NCI-H524 (cell line): ENCODE data around the gene MPIG6B.

ENCODE experiments used
- DNase-seq, 2 experiments: peaks; one replicate each; lab custom pipeline; 2025; lab: John Stamatoyannopoulos, UW

MPIG6B gene, protein sequence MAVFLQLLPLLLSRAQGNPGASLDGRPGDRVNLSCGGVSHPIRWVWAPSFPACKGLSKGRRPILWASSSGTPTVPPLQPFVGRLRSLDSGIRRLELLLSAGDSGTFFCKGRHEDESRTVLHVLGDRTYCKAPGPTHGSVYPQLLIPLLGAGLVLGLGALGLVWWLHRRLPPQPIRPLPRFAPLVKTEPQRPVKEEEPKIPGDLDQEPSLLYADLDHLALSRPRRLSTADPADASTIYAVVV

DNA sequence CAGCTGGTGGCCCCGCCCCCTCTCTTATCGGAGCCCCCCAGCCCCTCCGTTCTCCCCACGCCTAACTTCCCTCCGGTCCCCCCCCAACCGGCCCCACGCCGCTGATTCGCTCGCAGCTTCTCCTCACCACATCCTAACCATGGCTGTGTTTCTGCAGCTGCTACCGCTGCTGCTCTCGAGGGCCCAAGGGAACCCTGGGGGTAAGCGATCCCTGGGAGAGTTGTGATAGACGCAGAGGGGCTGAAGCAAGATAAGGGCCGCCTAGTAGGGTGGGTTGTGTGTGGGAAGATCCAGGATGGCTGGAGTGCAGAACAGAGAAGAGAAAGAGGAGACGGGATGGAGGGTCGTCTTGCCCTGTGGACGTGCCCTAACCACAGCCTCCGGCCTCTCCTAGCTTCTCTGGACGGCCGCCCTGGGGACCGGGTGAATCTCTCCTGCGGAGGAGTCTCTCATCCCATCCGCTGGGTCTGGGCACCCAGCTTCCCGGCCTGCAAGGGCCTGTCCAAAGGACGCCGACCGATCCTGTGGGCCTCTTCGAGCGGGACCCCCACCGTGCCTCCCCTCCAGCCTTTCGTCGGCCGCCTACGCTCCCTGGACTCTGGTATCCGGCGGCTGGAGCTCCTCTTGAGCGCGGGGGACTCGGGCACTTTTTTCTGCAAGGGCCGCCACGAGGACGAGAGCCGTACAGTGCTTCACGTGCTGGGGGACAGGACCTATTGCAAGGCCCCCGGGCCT is at the start of gene MPIG6B:
MPIG6B (plus strand) TSS at position 129 of the 735 bp plus-strand sequence; CDS start at position 140, 11 bp downstream.
- no peak for DNase-seq

DNA sequence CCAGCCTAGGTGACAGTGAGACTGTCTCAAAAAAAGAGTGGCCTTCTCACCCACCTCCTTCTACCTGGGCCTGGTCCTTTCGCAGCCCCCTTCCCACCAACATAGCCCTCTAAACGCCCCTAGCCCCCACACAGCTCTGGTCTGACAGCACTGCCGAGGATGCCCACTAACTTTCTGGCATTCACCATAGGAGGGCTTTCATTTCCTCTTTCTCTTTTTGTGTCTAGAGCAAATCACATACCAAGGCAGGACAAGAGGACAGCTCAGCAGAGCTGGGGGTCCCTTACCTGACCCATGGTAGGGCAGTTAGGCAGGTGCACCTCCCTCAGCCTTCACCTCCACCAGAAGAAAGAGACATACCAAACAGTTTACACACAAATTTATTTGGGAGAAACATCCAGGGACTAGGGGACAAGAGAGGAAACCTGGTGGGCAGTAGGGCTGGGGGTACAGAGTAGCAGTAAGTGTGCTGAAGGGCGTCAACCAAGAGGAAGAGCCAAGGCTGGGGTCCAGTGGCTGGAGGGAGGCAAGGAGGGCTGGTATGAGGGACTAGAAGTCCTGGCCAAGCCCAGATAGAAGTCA is 46.8 kb upstream of the MPIG6B start:
- no peak for DNase-seq

DNA sequence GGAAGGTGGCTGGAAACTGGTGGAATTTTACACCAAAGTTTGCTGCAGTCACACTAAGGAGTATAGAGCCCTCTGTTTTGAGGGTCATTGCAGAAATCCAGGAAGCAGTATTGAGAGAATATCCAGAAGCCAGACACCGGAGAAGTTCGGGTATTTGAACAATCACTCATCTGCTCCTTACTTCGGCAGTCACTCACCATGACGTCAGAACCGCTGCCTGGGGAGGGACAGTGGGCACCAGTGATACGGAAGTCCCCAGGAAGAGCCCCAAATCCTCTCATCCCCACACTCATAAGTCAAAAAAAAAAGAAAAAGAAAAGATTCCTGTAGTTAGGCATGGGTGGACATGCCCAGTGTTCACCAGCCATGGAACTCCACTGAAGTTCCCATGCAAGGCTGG is 46.3 kb upstream of the MPIG6B start:
- DNase-seq: no peak

DNA sequence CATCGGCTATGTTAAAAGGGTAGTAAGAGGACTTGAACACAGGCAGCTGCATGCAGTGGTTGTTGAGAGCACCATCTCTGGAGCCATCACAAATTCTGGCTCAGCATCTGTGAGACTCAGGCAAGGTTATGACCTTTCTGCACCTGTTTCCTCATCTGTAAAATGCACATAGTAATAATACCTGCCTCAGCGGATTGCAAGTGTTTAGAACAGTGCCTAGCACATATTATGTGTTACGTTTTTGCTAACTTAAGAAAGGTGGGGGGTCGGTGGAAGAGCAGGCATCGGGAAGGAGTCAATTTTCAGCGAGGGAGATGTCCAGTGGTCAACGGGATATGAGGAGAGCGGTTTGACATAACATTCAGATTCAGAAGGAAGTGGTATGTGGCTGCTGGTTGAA is 45.2 kb upstream of the MPIG6B start:
- no peak for DNase-seq

DNA sequence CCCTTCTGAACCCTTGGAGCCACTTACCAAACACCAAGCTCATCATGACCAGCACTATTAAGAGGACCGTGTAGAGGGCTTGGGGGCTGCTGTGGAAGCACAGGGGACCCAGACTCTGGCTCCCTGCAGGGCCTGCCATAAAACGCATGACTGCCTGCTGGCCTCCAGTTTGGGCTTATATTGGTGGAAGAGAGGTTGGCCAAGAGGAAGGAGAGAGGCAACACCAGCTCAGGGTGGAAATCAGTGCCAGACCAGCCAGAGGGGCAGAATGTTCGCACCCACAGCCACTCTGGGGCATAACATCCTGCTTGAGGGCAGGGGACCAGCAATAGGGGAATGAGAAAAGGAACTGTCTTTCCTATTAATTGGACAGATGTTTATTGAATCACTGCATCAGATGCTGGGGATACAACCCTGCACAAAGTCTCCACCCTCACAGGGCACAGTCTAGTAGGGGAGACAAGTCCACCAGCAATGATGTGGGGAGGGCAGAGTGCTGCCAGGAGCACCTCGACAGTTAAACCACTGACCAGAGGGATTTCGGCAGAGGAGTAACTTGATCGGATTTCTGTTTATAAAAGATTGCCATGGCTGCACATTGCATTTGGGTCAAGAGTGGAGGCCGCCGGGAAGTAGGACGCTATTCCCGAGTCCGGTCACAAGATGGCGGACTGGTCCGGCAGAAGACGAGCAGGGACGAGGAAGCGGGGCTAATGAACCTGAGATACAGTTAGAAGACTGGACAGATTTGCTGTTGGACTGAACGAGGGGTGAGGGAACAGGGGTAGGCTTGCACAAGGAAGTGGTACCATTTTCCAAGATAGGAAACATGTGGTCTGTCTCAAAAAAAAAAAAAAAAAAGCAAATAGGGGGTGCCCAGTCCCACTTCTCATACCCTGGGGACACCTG is 42.7 kb upstream of the MPIG6B start, which contains the start of gene LY6G5C:
LY6G5C (minus strand) TSS at position 842 of the 909 bp plus-strand sequence; CDS start at position 148, 694 bp downstream.
- DNase-seq: peak; percentile 66 to 85

DNA sequence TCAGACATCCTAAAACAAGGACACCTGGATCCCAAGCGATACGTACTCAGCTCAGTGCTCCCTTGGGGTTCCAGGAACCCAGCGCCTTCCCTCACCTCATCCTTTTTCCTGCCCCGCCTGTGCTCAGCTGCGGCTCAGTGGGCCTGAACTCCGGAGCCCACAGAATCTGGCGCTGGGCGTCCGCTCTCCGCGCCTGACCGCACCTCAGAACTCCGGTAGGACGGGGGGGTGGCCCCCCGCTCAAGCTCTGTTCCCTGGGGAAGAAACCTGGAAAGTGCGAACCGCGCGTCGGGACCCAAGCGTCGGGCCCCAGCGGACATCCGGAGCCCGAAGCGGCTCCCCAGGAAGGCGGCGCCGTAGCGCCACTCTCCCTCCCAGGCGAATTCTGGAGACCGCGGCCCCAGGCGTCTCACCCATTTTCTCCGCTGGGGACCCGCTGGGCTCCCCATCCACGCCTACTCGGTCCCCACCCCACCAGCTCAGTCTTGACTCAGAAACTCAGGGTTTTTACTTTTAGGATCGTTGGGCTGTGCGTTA is 42.0 kb upstream of the MPIG6B start:
- peak; percentile 53 to 56 for DNase-seq

DNA sequence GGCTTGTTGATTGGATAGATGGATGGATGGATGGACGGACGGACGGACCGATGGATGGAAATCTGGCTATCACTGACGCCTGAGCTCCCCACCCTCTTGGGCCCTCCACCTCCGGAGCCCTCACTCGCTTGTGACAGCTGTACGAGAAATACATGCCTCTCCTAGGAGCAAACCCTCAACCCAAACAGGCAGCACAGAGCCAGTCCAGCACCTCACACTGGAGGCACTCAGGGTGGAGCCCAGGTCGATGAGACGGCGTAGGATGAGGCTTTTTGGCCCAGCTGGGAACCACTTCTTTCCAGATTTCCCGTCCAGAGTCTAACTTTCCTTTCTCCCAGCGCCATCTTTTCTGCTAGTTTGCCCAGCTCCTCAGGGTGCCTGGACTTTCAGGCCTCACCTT is 39.6 kb upstream of the MPIG6B start:
- DNase-seq: no peak

DNA sequence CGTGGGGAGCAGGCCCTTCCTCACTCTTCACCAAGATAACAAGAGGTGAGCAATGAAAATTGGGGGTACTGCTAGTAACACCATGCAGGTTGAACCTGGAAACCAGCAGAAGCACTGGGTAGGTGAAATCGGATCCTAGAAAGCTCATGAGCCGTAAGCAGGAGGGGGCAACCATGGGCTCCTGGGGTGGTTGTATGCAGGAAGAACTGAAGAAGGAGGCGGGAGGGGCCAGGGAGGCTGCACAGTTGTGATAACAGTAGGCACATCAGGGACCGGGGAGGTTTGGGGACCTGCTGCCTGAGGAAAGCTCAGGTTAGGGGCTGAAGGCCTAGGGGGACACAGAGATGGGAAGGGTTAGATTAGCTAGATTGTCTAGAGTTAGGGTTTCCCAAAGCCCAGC is 36.7 kb upstream of the MPIG6B start:
- DNase-seq: no peak

DNA sequence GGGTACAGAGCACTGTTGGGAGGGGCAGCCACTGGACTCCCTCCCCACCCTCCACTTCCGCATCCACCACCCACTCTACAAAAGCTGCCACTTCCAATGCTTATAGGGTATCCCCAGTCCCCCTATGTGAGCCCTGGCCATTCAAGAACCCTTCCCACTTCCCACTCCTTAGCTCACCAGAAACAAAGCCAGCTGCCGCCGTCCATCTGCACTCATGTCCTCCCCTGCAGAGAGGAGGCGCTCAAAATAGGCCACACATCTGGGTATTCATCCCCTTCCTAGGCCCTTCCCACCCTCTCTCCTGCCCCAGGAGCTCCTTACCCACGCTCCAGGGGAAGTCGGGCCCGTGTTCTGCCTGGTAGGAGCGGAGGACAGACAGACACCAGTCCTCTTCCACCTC is 35.9 kb upstream of the MPIG6B start:
- DNase-seq: no peak

DNA sequence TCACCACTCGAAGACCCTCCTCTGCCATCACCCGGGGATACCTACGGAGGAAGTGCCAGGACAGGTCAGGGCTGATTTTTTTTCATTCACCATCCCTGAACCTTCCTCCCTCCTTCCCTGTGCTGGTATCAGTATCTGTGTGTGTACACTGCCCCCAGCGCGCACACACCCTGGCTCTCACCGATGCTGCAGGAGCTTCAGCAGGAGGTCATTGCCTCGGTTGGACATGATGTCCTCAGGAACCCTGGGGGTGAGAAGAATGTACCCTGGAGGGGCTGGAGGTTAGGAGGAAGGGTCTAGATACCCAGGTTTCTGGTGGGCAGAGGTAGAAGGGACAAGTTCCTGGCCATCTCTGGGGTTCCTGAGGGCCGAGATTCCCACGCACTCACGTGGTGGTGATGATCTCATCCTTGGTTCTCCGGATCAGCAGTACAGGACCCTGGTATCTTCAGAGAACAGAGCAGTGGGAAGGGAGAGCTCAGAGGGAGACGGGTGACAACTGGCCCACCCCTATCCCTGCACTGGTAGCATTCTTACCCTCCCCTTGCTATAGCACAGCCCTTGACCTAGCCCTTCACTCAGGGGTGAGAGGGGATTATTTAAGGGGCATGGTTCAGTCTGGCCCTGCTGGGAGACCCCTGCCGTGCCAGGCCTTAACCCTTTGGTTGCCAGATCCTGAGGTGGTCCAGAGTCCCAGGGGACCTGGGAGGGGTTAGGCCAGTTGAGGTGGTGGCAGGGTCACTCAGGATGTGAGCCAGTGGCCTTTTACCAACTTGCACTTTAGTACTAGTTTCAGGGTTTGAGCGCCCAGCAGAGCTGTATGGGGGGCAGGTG is 35.1 kb upstream of the MPIG6B start:
- no peak for DNase-seq

DNA sequence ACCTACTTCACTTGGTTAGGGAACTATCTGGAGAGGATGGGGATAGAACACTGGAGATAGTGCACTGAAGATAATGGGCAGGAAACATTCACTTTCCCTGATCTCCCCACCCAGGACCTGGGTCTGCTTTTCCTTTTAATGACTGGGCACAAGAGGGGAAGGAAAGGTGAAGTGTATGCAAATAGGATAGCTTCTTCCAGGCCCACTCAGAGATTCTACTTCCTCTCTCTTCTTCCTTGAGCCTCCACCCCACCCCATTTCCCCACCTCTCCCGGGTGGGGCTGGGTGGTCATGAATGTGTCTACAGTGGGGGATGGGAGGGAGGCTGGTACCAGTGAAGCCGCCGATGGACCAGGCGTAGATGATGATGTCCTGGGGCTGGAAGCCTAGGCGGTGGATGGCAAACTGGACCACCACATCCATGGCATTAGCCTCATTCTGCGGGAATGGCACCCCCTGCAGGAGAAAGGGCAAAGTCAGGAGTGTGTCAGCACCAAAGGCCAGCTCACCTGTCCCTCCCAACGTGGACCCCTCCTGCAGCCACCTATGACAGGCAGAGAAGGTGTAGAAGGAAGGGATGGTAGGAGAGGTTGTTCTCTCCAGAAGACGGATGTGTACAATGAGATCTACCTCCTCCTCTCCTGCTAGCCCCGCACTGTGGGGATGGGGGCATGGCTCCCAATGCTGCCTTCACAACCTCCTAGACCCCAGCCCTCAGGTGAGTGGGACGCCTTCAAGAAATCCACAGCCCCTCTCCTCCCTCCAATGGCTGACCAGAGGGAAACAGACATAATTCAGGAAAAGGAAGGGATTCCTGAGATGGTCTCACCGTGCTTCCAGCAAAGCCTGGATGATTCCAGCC is 33.7 kb upstream of the MPIG6B start:
- no peak for DNase-seq

DNA sequence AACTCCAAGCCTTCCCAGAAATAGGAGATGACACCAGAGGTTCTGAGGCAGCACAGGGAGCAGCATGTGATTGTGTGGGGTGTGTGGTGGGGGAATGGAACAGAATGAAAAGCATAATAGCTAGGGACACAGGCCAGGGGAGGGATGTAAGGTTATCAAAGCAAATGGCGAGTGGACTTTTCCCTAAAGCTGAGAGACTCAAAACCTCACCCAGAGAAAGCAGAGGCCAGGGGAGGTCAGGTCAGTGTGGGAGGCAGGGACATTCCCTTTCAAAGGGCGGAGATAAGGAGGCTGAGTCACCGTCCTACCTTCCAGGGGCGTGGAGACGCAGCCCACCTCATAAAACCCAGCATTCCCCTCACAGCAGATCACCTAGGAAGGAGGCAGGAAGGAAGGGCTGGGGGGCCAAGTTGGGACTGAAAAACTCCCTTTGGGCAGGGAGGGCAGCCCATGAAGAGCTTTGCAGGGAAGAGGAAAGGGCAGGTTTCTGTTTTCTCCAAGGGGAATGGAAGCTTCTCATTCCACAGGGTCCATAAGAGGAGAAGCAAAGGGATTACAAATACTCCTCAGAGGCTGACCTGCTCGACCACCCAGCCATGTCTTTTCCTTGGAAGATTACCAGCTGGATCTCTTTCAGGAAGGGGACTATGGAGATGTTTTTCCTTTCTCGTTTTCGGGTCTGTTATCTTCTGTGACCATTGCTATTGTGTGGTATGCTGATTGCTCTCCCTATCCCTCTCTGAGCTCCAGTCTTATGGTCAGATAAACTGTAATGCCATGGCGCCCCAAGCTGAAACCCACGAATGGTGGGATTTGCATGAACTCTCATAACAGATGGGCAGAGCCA is 32.7 kb upstream of the MPIG6B start:
- no peak for DNase-seq

DNA sequence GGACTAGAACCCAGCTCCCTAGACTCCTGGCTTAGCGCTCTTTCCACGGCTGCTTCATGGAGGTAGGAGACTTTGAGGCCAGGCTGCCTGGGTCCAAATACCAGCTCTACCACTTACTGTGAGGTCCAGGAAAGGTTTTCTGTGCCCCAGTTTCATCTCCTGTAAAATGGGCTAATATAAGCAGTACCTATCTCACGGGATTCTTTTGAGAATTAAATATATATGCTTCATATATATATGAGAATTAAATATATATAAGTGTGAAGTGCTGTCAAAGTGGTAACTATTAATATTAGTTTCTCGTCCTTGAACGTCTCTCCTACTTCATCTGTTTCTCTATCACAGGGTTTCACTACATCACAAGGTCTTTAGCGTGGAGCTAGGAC is 32.1 kb upstream of the MPIG6B start:
- DNase-seq: no peak

DNA sequence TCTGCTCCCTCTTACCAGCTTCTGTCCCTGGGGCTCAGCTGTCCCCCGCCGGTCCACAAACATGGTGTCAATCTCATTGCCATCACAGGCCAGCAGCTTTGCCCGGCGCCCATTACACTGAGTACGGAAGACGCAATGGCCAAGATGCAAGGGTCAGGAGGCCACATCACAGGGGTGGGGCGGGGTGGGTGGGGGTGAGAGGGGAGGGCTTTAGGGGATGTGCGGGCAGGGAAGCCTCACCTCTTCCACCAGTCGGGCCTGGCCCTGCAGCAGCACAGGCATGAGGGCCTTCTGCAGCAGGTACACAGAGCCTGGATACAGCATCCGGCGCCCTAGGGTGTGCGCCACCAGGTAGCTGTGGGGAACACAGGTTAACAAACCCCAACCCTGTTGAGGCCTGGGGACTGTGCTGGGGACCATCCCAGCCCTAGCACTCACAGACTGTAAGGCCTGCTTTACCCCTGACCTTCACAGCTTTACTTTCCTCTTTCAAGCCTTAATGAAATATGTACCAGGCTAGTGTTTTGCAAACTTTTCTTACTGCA is 31.5 kb upstream of the MPIG6B start:
- no peak for DNase-seq

DNA sequence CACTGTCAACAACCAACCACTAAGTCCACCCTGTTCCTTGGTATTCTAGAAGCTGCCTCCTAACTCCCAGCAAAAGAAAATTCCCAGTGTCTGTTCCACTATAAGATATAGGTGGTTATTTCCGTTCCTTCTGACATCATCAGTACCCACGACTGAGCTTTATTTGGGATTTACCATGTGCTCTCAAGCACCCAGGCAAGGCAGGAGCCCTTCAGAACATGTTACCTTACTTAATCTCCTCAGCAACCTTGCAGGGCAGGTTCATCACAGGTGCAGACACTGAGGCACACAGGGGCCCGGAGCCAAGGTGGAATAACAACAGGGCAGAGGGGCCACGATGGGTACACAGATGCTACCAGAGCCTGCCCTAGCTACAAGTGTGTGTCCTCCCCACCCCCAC is 30.8 kb upstream of the MPIG6B start:
- no peak for DNase-seq

DNA sequence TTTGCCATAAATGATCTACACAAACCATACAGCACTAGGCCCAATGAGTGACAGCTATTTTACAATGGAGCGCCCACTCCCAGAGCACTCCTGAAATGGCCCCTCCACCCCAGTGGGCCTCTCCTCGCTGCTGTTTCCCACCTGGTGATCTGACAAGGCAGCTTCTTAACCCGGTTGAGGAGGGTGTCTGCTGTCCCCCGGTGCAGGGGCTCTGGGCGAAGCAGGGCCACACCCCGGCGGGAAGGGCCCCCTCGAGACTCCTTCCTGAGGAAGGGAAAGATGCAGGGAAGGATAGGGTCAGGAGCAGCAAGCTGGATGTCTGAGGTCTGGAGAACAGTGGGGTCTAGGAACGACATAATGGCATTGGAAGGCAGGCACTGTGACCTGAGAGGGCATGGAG is 30.3 kb upstream of the MPIG6B start:
- DNase-seq: no peak

DNA sequence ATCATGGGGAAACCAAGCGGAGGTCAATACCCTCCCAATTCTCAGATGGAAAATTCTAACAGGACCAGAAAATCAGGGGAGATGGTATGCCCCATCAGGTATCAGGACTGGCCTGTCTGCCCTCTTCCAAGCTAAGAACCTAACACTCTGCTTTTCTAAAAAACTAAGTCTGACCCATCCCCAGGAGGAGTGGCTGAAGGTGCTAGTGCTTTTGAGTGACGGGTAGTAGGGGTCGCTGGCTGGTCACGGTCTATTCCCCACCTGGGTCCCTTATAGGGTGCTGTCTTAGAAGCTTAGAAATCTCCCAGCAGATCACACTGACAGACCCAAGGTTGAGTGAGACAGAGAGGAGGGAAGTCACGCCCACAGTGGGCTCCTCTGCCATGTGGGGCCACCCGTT is 29.6 kb upstream of the MPIG6B start:
- DNase-seq: no peak

DNA sequence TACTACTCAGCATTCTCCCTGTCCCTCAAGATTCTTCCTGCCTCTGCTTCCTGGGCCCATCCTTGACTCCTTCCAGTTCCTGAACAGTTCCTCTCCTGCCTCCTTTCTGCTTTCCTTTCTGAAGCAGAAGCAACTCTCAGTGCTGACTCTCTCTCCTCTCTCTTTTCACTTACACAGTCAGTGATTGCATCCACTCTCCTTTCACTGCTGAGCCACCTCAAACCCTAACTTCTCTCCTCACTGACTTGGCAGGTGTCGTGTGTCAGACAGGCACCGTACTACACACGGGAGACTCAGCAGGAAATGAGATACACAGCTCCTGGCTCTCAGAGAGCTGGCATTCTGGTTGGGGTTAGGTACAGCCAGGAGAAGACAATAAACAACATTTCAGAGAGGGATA is 25.6 kb upstream of the MPIG6B start:
- DNase-seq: no peak
